ENCODE data around the gene TERF2IP. TPM values are rescaled to one million over a fixed set of nuclear protein-coding genes. Genes with fewer than 3 reads are reported as not detected.

The TERF2IP gene
- total RNA-seq, 1 experiment from 2014 or later: 27.1 TPM

DNA sequence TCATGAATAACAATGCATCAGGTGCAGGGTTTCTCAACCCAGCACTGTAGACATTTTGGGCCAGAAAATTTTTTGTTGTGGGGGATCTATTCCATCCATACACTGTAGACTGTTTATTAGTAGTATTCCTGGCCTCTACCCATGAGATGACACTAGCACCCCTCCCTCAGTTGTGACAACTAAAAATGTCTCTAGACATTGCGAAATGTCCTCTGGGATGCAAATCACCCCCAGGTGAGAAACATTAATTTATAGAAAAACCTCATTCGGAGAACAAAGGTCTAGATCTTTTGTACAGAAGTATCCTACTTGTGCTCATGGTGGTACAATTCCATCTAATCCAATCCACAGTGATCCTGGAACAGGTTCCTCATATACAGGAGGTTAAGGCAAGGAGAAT, 28.8 kb upstream of the TERF2IP start:
- ChIA-PET POLR2A (no interaction called here), CTCF (interaction anchor here (0.6 to 1.8 kb wide), 2 partner anchors 102 to 183 kb away, joined by 4 to 6 read pairs; no protein-coding TSS in a partner anchor)
- DNase-seq: no peak
- TF ChIP-seq, protein P1, sequence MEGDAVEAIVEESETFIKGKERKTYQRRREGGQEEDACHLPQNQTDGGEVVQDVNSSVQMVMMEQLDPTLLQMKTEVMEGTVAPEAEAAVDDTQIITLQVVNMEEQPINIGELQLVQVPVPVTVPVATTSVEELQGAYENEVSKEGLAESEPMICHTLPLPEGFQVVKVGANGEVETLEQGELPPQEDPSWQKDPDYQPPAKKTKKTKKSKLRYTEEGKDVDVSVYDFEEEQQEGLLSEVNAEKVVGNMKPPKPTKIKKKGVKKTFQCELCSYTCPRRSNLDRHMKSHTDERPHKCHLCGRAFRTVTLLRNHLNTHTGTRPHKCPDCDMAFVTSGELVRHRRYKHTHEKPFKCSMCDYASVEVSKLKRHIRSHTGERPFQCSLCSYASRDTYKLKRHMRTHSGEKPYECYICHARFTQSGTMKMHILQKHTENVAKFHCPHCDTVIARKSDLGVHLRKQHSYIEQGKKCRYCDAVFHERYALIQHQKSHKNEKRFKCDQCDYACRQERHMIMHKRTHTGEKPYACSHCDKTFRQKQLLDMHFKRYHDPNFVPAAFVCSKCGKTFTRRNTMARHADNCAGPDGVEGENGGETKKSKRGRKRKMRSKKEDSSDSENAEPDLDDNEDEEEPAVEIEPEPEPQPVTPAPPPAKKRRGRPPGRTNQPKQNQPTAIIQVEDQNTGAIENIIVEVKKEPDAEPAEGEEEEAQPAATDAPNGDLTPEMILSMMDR (IDR thresholded peaks at IDR 0.05; ENCODE audit: insufficient read depth in 1 of 2, low read depth in 1 of 2, low read length in 1 of 2, severe bottlenecking in 1 of 2, unreplicated experiment in 1 of 2): no peak
- Mint-ChIP-seq H3K27me3 (ENCODE audit: insufficient read depth, unreplicated experiment) (no peaks in the 10 kb centered on the region), H3K9me3 (ENCODE audit: unreplicated experiment) (no peaks in the 10 kb centered on the region), H3K4me1 (ENCODE audit: low read depth, unreplicated experiment) (no peaks in the 10 kb centered on the region), H3K4me3 (ENCODE audit: unreplicated experiment) (no peak overlapping the region), H3K27ac (ENCODE audit: unreplicated experiment) (no peak overlapping the region), H3K36me3 (ENCODE audit: insufficient read depth, unreplicated experiment) (peaks cover 65% of the 10 kb centered on the region)
- Histone ChIP-seq H3K36me3 (ENCODE audit: control insufficient read depth, insufficient read depth, low read length) (peaks cover 1% of the 10 kb centered on the region; the same call in 1 of the 2 replicates), H3K27me3 (replicated peaks; ENCODE audit: control insufficient read depth, insufficient read depth, low read length) (no peaks in the 10 kb centered on the region), H3K4me3 (ENCODE audit: low read depth, low read length) (no peak overlapping the region), H3K9me3 (no peaks in the 10 kb centered on the region), H3K4me1 (peaks cover 6% of the 10 kb centered on the region; the same call in 1 of the 2 replicates)
- intact Hi-C loops (cut with micrococcal nuclease; ENCODE audit: unreplicated experiment): no loop called here
- no TSS peak for BruUV-seq (replicated peaks)

DNA sequence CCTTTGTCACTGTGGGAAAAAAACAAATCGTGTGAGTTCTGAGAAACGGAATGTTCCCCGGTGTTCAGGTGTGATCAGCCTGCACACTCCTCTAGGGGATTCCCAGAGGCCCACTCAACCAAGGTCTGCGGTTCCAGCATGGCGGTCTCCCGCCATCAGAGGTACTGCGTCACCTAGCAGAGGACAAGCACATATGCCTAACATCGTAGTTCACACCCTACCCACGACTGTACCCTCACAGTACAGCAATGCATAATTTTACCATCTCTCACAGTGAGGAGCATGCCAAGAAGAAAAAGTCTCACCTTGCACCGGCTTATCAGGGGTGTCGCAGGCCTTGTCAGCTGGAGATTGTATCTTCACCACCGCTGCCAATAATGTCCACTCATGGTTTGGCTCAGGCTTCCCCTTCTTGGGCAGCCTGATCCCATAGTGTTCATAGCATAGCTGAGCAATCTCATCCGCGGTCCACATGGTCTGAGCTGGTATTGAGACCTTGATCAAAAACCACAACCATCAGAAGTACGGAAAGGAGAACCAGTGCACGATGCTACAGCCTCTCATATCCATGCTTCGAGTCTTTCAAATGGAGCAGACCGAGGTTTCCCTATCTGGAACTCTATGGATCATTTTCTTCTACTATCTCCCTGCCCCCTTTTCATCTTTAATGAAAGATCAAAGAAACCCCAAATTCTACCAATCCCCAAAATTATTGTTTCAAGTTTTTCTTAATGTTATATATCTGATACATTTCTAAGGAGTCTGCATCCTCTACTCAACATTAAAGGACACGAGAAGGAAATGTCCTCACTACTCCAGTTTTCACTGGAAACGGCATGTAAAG, 27.0 kb upstream of the TERF2IP start:
- no peak overlapping the region for H3K27ac Mint-ChIP-seq (ENCODE audit: unreplicated experiment)
- no TSS peak for BruUV-seq (replicated peaks)
- CTCF ChIA-PET: interaction anchor here (1.0 to 2.9 kb wide), 3 partner anchors 14 to 143 kb away, joined by 3 to 15 read pairs (median 4); no protein-coding TSS in a partner anchor
- TF ChIP-seq, protein P1 (IDR thresholded peaks at IDR 0.05; ENCODE audit: insufficient read depth in 1 of 2, low read depth in 1 of 2, low read length in 1 of 2, severe bottlenecking in 1 of 2, unreplicated experiment in 1 of 2): no peak
- peaks cover 67% of the 10 kb centered on the region for H3K36me3 Mint-ChIP-seq (ENCODE audit: insufficient read depth, unreplicated experiment)
- no peaks in the 10 kb centered on the region for H3K27me3 ChIP-seq (replicated peaks; ENCODE audit: control insufficient read depth, insufficient read depth, low read length)
- peaks cover 21% of the 10 kb centered on the region for H3K4me1 ChIP-seq
- H3K36me3 ChIP-seq (ENCODE audit: control insufficient read depth, insufficient read depth, low read length): peaks cover 1% of the 10 kb centered on the region; the same call in 1 of the 2 replicates
- POLR2A ChIA-PET: no interaction called here
- H3K4me1 Mint-ChIP-seq (ENCODE audit: low read depth, unreplicated experiment): peaks cover 13% of the 10 kb centered on the region
- no peaks in the 10 kb centered on the region for H3K27me3 Mint-ChIP-seq (ENCODE audit: insufficient read depth, unreplicated experiment)
- no peak overlapping the region for H3K4me3 Mint-ChIP-seq (ENCODE audit: unreplicated experiment)
- H3K9me3 ChIP-seq: no peaks in the 10 kb centered on the region
- no peak overlapping the region for H3K4me3 ChIP-seq (ENCODE audit: low read depth, low read length)
- peaks cover under 1% of the 10 kb centered on the region for H3K9me3 Mint-ChIP-seq (ENCODE audit: unreplicated experiment)
- DNase-seq: no peak
- intact Hi-C loops (cut with micrococcal nuclease; ENCODE audit: unreplicated experiment): loop anchor here (1.0 kb wide), 1 partner anchor 149 kb away; no protein-coding TSS in a partner anchor

DNA sequence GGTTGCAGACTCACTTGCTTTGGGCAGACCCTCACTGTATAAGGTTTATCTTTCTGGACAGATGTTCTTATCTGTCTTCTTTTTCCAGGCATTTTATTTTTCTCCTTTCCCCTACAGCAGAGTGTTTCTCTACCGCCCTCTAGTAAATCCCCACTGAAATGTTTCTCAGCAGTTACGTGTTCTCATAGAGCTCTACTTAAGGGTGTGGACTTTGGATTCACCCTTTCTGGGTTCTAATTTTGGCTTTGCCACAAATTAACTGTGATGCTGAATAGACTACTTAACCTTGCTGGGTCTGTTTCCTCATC, 26.4 kb upstream of the TERF2IP start:
- Mint-ChIP-seq H3K27me3 (ENCODE audit: insufficient read depth, unreplicated experiment) (no peaks in the 10 kb centered on the region), H3K9me3 (ENCODE audit: unreplicated experiment) (peaks cover 6% of the 10 kb centered on the region), H3K36me3 (ENCODE audit: insufficient read depth, unreplicated experiment) (peaks cover 67% of the 10 kb centered on the region), H3K27ac (ENCODE audit: unreplicated experiment) (no peak overlapping the region), H3K4me1 (ENCODE audit: low read depth, unreplicated experiment) (peaks cover 18% of the 10 kb centered on the region), H3K4me3 (ENCODE audit: unreplicated experiment) (no peak overlapping the region)
- Histone ChIP-seq H3K27me3 (replicated peaks; ENCODE audit: control insufficient read depth, insufficient read depth, low read length) (no peaks in the 10 kb centered on the region), H3K4me1 (peaks cover 26% of the 10 kb centered on the region), H3K36me3 (ENCODE audit: control insufficient read depth, insufficient read depth, low read length) (no peaks in the 10 kb centered on the region; the same call in 1 of the 2 replicates), H3K4me3 (ENCODE audit: low read depth, low read length) (no peak overlapping the region), H3K9me3 (no peaks in the 10 kb centered on the region)
- no TSS peak for BruUV-seq (replicated peaks)
- DNase-seq: no peak
- intact Hi-C loops (cut with micrococcal nuclease; ENCODE audit: unreplicated experiment): loop anchor here (1.0 kb wide), 1 partner anchor 150 kb away; no protein-coding TSS in a partner anchor
- ChIA-PET POLR2A (interaction anchor here (0.6 to 0.7 kb wide), 3 partner anchors 8 to 71 kb away, joined by 3 to 4 read pairs (median 3); no protein-coding TSS in a partner anchor), CTCF (interaction anchor here (0.6 to 2.9 kb wide), 4 partner anchors 15 to 150 kb away, joined by 3 to 15 read pairs (median 4); no protein-coding TSS in a partner anchor)
- TF ChIP-seq, protein P1 (IDR thresholded peaks at IDR 0.05; ENCODE audit: insufficient read depth in 1 of 2, low read depth in 1 of 2, low read length in 1 of 2, severe bottlenecking in 1 of 2, unreplicated experiment in 1 of 2): peak; percentile 24 to 26
